NT2/D1 (cell line): ENCODE data around the gene RNASEH2A.

Source experiments
- YY1 ChIP-seq: IDR thresholded peaks from 2 replicates; pipeline ENCODE4 v1.6.1; 2011; ENCODE audit not compliant: insufficient read length, insufficient read depth
- ZNF274 ChIP-seq: IDR thresholded peaks from 2 replicates; pipeline ENCODE4 v1.6.1; 2011; ENCODE audit warnings: mild to moderate bottlenecking, low read depth, low read length

GRCh38 chr19:12821761-12822160 lies 15.4 kb downstream of the RNASEH2A start:
- TF ChIP-seq YY1: no peak
- no peak for TF ChIP-seq ZNF274
